ENCODE measurements around the gene KCNH3. TPM values are rescaled to one million over a fixed set of nuclear protein-coding genes. Genes with fewer than 3 reads are reported as not detected.

Gene KCNH3
- total and polyA plus RNA-seq, 4 donors: 0.07 to 0.24 (median 0.19) TPM; not detected in 1

GRCh38 chr12:49542592-49543160, 3.8 kb downstream of the KCNH3 start:
- H3K36me3 ChIP-seq (ENCODE audit: control insufficient read depth in 4 of 4, insufficient read depth in 3 of 4, low read depth in 1 of 4, low read length in 3 of 4): no peaks in the 10 kb centered on the region
- TF ChIP-seq HNF4G (IDR thresholded peaks at IDR 0.05) (no peak), ATF3 (IDR thresholded peaks at IDR 0.05) (no peak), SP1 (IDR thresholded peaks at IDR 0.05) (no peak), YY1 (IDR thresholded peaks at IDR 0.05) (no peak), RAD21 (IDR thresholded peaks at IDR 0.05) (no peak), CTCF (IDR thresholded peaks at IDR 0.05; ENCODE audit: low read depth, low read length, missing input control) (no peak), JUND (IDR thresholded peaks at IDR 0.05) (no peak), REST (IDR thresholded peaks at IDR 0.05) (no peak), NR2F2 (IDR thresholded peaks at IDR 0.05) (no peak), EGR1 (IDR thresholded peaks at IDR 0.05; ENCODE audit: low read depth in 2 of 2) (no peak), RXRA (IDR thresholded peaks at IDR 0.05) (no peak), ZBTB33 (IDR thresholded peaks at IDR 0.05) (no peak), HNF4A (conservative IDR thresholded peaks at IDR 0.05) (no peak), TAF1 (conservative IDR thresholded peaks at IDR 0.05) (no peak), FOXA2 (IDR thresholded peaks at IDR 0.05) (no peak), FOXA1 (IDR thresholded peaks at IDR 0.05) (no peak), GABPA (IDR thresholded peaks at IDR 0.05 in 1 of 2, conservative IDR thresholded peaks at IDR 0.05 in 1 of 2) (no peak), MAX (IDR thresholded peaks at IDR 0.05) (no peak)
- no peak overlapping the region for H3K4me3 ChIP-seq (ENCODE audit: low read depth in 1 of 3, low read length in 3 of 3)
- peaks cover 0 to 6% (median 2%) of the 10 kb centered on the region in 4 donors for H3K27me3 ChIP-seq (ENCODE audit: control insufficient read depth in 4 of 4, insufficient read depth in 4 of 4, low read length in 3 of 4)
- no peak overlapping the region for H3K27ac ChIP-seq (ENCODE audit: low read depth in 1 of 2, low read length in 2 of 2)
- H3K9me3 ChIP-seq (ENCODE audit: control insufficient read depth in 4 of 4, low read length in 3 of 4): no peaks in the 10 kb centered on the region
- peaks cover 6 to 10% (median 8%) of the 10 kb centered on the region in 4 donors for H3K4me1 ChIP-seq (ENCODE audit: control insufficient read depth in 4 of 4, insufficient read depth in 4 of 4, low read length in 3 of 4)
- 95% methylated on average over 15 of the region's 15 CpGs for WGBS
- H3K9ac ChIP-seq (ENCODE audit: low read depth in 1 of 2, low read length in 2 of 2): no peak overlapping the region
- DNase-seq (ENCODE audit: low spot score): no peak
